ENCODE data around the gene UBIAD1.
"Not testable (repeated sequence)": the region's sequence is repeated elsewhere in the genome, so short reads cannot be mapped to it uniquely, and the experiment has no call there.

UBIAD1 gene

GRCh38 chr1:11280719-11281376 is 7.8 kb downstream of the UBIAD1 start:
- no peak for DNase-seq

DNA sequence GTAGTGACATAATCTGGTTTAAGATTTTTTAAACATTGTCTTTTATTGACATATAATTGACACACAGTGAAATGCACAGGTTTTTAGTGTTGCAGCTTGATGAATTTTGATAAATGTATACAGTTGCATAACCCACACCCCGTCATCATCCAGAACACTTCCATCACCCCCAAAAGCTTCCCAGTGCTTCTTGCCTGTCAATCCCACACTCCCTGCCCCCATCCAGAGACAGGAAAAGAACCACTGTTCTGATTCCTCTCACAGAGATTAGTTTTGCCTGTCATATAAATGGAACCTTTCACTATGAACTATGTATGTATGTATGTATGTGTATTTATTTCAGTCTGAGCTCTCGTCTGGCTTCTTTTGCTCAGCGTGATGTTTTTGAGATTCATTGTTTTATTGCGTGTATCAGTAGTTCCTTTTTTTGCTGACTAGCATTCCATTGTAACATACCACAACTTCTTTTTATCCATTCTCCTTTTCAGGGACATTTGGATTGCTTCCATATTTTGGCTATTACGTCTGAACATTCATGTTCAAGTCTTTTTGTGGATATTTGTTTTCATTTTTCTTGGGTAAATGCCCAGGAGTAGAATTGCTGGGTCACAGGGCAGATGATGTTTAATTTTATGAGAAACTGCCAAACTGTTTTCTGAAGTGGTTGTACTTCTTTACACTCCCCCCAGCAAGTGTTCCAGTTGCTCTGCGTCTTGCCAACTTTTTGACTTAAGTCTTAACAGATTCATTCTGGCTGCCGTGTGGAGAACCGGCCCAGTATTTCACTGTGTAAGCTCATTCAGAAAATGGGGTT is 8.7 kb downstream of the UBIAD1 start:
- no peak for DNase-seq

GRCh38 chr1:11283151-11283550 is 10.2 kb downstream of the UBIAD1 start:
- DNase-seq: no peak

DNA sequence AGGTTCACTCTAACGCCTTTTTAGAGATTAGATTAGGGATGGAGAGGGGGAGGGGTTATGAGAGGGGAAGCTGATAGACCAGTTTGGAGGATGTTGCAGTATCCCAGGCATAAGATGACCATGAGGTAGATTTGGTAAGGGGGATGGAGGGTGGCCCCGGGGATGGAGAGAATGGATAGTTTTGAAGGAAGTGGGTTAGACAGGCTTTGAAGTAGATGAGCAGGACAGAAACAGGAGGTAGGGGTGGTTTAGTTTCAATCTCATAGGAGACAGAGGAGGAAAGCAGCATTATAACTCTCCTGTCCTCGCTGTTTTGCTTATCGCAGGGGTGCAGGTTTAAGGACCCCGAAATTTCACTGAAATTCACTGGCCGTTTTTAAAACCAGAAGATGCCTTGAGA is 11.8 kb downstream of the UBIAD1 start:
- no peak for DNase-seq

DNA sequence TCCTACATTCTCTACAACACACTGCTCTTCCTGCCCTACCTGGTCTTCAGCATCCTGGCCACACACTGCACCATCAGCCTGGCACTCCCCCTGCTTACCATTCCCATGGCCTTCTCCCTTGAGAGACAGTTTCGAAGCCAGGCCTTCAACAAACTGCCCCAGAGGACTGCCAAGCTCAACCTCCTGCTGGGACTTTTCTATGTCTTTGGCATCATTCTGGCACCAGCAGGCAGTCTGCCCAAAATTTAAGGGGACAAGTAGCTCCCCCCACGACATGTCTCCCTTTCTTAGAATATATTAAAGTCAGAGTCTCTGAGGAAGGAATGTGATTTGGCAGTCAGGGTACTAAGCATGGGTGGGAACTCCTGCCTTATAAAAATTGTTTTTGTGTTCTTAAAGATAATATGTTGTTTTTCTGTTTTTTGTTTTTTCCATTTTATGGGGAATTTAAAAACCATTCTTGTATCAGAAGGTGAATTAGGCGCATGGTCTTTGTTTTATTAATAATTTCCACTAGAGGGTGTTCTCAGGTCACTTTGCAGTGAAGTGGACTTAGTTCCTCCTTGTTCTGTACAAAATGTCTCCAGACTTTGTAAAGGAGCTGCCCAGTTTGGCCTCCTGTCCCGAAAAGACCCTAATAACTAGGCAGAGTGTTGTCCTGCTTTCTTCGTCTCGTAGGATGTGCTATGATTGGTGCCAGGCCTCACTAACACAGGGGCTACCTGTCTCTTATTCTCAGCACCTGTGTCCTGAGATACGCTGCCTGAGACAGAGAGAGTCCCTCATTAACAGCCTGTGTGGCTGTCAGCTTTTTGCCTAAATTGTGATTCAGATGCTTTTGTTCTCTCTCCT is 13.1 kb downstream of the UBIAD1 start:
- DNase-seq: no peak

GRCh38 chr1:11286735-11287410 is 13.9 kb downstream of the UBIAD1 start:
- no peak for DNase-seq

GRCh38 chr1:11289064-11289463 is 16.1 kb downstream of the UBIAD1 start:
- DNase-seq: no peak

DNA sequence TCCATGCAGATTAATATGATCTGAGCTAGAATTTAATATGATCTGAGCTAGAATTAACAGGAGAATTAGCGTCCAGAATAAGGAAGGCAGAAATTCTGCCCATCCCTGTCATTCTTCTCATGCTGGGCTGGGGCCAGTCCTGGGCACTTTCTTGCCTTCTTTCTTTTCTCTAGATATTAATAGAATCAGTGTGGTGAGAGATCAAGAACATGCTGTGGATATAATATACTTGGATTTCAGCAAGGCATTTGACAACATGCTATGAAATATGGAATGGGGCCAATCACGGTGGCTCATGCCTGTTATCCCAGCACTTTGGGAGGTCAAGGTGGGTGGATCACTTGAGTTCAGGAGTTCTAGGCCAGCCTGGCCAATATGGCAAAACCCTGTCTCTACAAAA is 18.1 kb downstream of the UBIAD1 start:
- DNase-seq: no peak

DNA sequence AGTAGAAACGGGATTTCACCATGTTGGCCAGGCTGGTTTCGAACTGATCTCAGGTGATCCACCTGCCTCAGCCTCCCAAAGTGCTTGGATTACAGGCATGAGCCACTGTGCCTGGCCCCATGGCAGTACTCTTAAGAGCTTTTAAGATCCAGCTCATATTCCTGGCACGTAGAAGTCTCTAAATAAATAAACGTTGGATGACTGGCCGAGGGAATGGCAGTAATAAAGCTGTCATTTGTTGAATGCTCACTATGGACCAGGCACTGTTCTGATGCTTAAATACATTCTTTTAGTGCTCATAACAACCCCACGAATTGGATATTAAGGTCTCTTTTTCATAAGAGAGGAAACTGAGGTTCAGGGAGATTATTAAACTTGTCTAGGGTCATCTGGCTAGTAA is 20.9 kb downstream of the UBIAD1 start:
- DNase-seq: no peak

- DNase-seq: no peak
These were observed 22.0 kb downstream of the UBIAD1 start for GRCh38 chr1:11294951-11295350.

GRCh38 chr1:11295905-11296304 is 22.9 kb downstream of the UBIAD1 start:
- no peak for DNase-seq

DNA sequence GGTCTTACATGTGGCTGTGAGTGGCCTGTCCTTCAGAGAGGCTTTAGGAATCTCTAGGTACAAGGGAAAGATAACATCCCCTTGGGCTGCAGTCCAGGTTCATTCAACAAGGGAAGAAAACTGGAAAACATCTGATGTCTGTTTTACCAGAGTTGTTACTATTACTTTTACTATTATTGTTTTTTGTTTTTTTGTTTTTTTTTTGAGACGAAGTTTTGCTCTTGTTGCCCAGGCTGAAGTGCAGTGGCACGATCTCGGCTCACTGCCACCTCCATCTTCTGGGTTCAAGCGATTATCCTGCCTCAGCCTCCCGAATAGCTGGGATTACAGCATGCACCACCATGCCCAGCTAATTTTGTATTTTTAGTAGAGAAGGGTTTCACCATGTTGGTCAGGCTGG is 24.8 kb downstream of the UBIAD1 start:
- DNase-seq: not testable (repeated sequence)

- DNase-seq: no peak
These were observed 25.6 kb downstream of the UBIAD1 start for GRCh38 chr1:11298390-11299224.

- DNase-seq: no peak
These were observed 26.2 kb downstream of the UBIAD1 start for GRCh38 chr1:11299225-11299574.

DNA sequence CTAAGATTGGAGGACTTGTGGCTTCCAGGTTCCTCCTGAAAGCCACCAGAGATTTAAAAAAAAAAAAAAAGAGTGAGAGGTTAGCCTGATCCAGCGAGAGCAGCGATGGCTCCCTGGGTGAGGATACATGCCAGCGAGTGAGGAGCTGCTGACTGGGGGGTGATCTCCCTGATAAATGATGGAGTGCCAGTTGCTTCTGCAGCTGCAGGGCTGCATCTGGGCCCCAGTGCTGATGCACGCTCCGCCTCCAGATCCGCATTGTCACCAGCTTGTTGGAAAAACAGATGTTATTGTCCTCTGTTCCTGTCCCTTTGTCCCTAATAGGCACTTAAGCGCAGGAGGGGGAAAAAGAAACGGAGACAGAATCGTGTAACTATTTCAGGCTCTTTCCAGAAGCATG is 28.6 kb downstream of the UBIAD1 start:
- DNase-seq: no peak

- DNase-seq: no peak
These were observed 29.4 kb downstream of the UBIAD1 start for GRCh38 chr1:11302366-11302765.

DNA sequence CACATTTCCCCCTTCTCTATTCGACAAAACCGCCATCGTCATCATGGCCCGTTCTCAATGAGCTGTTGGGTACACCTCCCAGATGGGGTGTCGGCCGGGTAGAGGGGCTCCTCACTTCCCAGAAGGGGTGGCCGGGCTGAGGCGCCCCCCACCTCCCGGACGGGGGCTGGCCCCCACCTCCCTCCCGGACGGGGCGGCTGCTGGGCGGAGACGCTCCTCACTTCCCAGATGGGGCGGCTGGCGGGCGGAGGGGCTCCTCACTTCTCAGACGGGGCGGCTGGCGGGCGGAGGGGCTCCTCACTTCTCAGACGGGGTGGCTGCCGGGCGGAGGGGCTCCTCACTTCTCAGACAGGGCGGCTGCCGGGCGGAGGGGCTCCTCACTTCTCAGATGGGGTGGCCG is 32.5 kb downstream of the UBIAD1 start:
- DNase-seq: not testable (repeated sequence)

DNA sequence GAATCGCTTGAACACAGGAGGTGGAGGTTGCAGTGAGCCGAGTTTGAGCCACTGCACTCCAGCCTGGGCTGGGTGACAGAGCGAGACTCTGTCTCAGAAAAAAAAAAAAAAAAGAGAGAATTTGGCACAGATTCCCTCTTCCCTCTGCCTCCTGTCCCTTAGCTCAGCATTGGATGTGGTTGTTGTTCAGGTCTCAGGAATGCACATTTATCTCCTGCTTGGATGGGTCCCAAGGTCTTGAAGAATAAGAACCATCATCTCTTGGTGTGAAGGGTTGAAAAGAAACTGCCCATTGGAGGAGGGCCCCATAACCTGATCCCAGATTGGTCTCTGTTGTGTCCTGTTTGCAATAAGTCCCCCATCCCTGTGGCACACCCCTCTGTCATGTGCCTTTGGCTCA is 34.9 kb downstream of the UBIAD1 start:
- no peak for DNase-seq

- DNase-seq: no peak
These were observed 35.8 kb downstream of the UBIAD1 start for GRCh38 chr1:11308699-11309224.

DNA sequence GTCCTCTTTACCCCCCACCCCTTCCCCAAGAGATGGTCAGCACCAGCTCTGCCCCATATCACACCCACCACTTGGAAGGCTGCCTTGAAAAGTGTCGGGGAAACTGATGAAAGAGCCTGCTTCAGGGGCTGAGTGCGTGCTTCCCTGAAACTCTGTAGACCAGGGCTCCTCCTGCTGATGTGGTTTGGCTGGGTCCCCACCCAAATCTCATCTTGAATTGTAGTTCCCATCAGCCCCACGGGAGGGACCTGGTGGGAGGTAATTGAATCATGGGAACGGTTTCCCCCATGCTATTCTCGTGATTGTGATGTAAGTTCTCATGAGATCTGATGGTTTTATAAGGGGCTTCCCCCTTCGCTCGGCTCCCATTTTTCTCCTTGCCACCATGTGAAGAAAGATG is 36.4 kb downstream of the UBIAD1 start:
- no peak for DNase-seq

DNA sequence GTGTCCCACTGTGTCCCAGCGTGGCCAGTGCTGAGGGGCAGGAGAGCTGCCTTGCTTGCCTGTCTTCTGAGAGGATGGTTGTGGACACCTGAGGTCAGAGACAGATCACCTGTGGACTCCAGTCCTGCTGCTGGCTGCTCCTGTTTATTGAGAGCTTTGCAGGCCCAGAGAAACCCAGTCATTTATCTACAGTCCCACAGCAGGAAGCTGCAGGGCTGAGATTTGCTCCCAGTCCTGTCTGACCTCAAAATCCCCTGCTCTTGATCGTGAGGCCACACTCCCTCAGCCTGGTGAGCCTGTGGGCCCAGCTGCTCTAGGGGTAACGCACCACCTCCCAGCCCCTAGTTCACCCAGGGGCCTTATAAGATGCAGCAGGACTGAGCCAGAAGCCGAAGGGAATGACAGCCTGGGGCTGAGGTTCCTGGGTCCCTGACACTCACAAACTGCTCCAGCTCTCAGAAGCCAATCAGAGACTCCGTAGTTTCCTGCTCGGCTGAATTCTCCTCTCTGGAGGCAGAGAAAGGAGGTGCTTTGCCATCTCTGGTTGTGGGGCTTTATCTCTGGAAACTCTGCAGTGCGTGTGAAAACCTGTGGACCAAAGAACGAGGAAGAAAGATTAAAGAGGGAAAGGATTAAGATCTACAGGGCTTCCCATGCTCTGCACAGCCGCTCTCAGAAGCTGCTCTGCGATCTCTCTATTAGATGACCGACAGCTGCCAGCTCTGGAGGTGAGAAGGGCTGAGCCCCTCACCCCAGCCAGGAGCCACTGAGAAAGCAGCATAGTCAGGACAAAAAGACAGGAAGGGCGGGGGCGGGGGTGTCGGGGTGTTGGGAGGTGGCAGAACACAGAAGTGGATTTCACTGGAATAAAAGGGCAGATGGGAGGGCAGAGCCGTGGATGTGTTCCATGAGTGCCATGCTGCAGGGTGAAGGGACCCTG is 39.1 kb downstream of the UBIAD1 start:
- no peak for DNase-seq
